Thoracic aorta (tissue), 2 donors: ENCODE results near the gene LDLRAD1. TPM values are rescaled to one million over a fixed set of nuclear protein-coding genes. Genes with fewer than 3 reads are reported as not detected.
"Not testable (repeated sequence)": the region's sequence is repeated elsewhere in the genome, so short reads cannot be mapped to it uniquely, and the experiment has no call there.

Source experiments
- ATAC-seq: fragments of 150-250 bp; one replicate; pipeline ENCODE4 v1.8.0; 2017; ENCODE audit warnings: low read depth; ENCODE audit not compliant: insufficient number of reproducible peaks, low FRiP score
- DNase-seq: peaks from one replicate; pipeline ENCODE4 v3.0.0-alpha.2; 2020; ENCODE audit warnings: low spot score
- H3K27ac ChIP-seq, 2 donors: fragments of 200-600 bp; sonication (generic); 1 replicate in 1 of 2; 2 replicates in 1 of 2; pipeline ENCODE4 v1.5.1; 2016; ENCODE audit warnings: mild to moderate bottlenecking in 2 of 2, moderate library complexity in 2 of 2
- H3K27me3 ChIP-seq: fragments of 200-600 bp; sonication (generic); replicated peaks from 2 replicates; pipeline ENCODE4 v1.6.0; 2016; ENCODE audit warnings: mild to moderate bottlenecking; ENCODE audit not compliant: insufficient read depth
- H3K36me3 ChIP-seq: fragments of 200-600 bp; sonication (generic); one replicate; pipeline ENCODE4 v1.5.1; 2016
- H3K4me1 ChIP-seq, 2 donors: fragments of 200-600 bp; sonication (generic); 1 replicate in 1 of 2; 2 replicates in 1 of 2; pipeline versions ENCODE4 v1.5.1 to v1.6.0; 2016; ENCODE audit warnings: low read depth in 2 of 2, mild to moderate bottlenecking in 1 of 2; ENCODE audit not compliant: control insufficient read depth in 1 of 2
- H3K4me3 ChIP-seq: fragments of 200-600 bp; sonication (generic); 2 replicates; pipeline ENCODE4 v1.5.1; 2016; ENCODE audit warnings: mild to moderate bottlenecking
- H3K9me3 ChIP-seq: fragments of 200-600 bp; sonication (generic); 2 replicates; pipeline ENCODE4 v1.5.1; 2016
- CTCF ChIP-seq: fragments of 200-600 bp; sonication (generic); IDR thresholded peaks from one replicate; pipeline ENCODE4 v1.5.1; 2019; ENCODE audit warnings: antibody characterized with exemption
- total RNA-seq, 2 donors: library from RNA; depleted of rRNA; stranded (reverse); fragments of >200 nt; gene quantifications; one replicate each; pipeline versions ENCODE4 v1.1.0 to v1.2.3, GENCODE V29; 2016

LDLRAD1 gene
- total RNA-seq, 2 donors from 2014 or later, result not detected

- no peaks in the 10 kb centered on the region for H3K4me1 ChIP-seq
- no peak overlapping the region for H3K4me3 ChIP-seq
- no peak for ATAC-seq
- no peak overlapping the region for H3K27ac ChIP-seq
- no peaks in the 10 kb centered on the region for H3K36me3 ChIP-seq
- no peak for TF ChIP-seq CTCF
- no peaks in the 10 kb centered on the region for H3K27me3 ChIP-seq
- DNase-seq, result no peak
- H3K9me3 ChIP-seq, result no peaks in the 10 kb centered on the region
Observed at GRCh38 chr1:54009406-54009805, 8.6 kb downstream of the LDLRAD1 start.

- Histone ChIP-seq H3K27me3 (no peaks in the 10 kb centered on the region), H3K4me1 (no peaks in the 10 kb centered on the region), H3K27ac (no peak overlapping the region), H3K36me3 (no peaks in the 10 kb centered on the region), H3K9me3 (no peaks in the 10 kb centered on the region), H3K4me3 (no peak overlapping the region)
- no peak for TF ChIP-seq CTCF
- ATAC-seq (no peak), DNase-seq (no peak)
Observed at GRCh38 chr1:54008876-54009275, 9.1 kb downstream of the LDLRAD1 start.

- no peak for DNase-seq
- ATAC-seq, result no peak
- Histone ChIP-seq H3K27ac (no peak overlapping the region), H3K36me3 (no peaks in the 10 kb centered on the region), H3K9me3 (no peaks in the 10 kb centered on the region), H3K27me3 (no peaks in the 10 kb centered on the region), H3K4me3 (no peak overlapping the region), H3K4me1 (no peaks in the 10 kb centered on the region)
- no peak for TF ChIP-seq CTCF
Observed at GRCh38 chr1:54007613-54008012, 10.4 kb downstream of the LDLRAD1 start.

GRCh38 chr1:54006508-54006907 is 11.5 kb downstream of the LDLRAD1 start:
- ATAC-seq, result no peak
- Histone ChIP-seq H3K4me3 (no peak overlapping the region), H3K4me1 (no peaks in the 10 kb centered on the region), H3K36me3 (no peaks in the 10 kb centered on the region), H3K27me3 (no peaks in the 10 kb centered on the region), H3K27ac (no peak overlapping the region), H3K9me3 (no peaks in the 10 kb centered on the region)
- TF ChIP-seq CTCF, result no peak
- no peak for DNase-seq

- Histone ChIP-seq H3K4me3 (no peak overlapping the region), H3K4me1 (no peaks in the 10 kb centered on the region), H3K36me3 (no peaks in the 10 kb centered on the region), H3K27ac (no peak overlapping the region), H3K27me3 (no peaks in the 10 kb centered on the region), H3K9me3 (no peaks in the 10 kb centered on the region)
- no peak for TF ChIP-seq CTCF
- DNase-seq, result no peak
- ATAC-seq, result no peak
Observed at GRCh38 chr1:54004481-54005049, 13.4 kb downstream of the LDLRAD1 start.

- ATAC-seq, H3K27ac ChIP-seq, DNase-seq, H3K4me3 ChIP-seq, H3K36me3 ChIP-seq, H3K27me3 ChIP-seq, H3K9me3 ChIP-seq, H3K4me1 ChIP-seq: not testable (repeated sequence)
Observed at GRCh38 chr1:54003750-54004480, 14.1 kb downstream of the LDLRAD1 start.
